IMR-90 (cell line): ENCODE measurements around the gene LCTL.

Experiments used
- BHLHE40 ChIP-seq: fragments of 150-350 bp; IDR thresholded peaks from 2 replicates; pipeline ENCODE4 v1.6.1; 2016; ENCODE audit warnings: mild to moderate bottlenecking, low read depth, low read length
- CEBPB ChIP-seq: IDR thresholded peaks from 2 replicates; pipeline ENCODE4 v1.6.1; 2012; ENCODE audit warnings: low read depth, low read length, improper control_type of control experiment
- CHD1 ChIP-seq: IDR thresholded peaks from 2 replicates; pipeline ENCODE4 v1.6.1; 2012; ENCODE audit warnings: low read depth, low read length, improper control_type of control experiment
- FOS ChIP-seq: fragments of 150-350 bp; IDR thresholded peaks from 2 replicates; pipeline ENCODE4 v1.6.1; 2016; ENCODE audit warnings: low read depth, low read length
- MAFK ChIP-seq: IDR thresholded peaks from 2 replicates; pipeline ENCODE4 v1.6.1; 2012; ENCODE audit warnings: low read depth, low read length, improper control_type of control experiment
- MAZ ChIP-seq: IDR thresholded peaks from 2 replicates; pipeline ENCODE4 v1.6.1; 2012; ENCODE audit warnings: low read depth, mild to moderate bottlenecking, low read length, improper control_type of control experiment, moderate library complexity, borderline replicate concordance
- POLR2A ChIP-seq: IDR thresholded peaks from 2 replicates; pipeline ENCODE4 v1.6.1; 2012; ENCODE audit warnings: mild to moderate bottlenecking, low read depth, low read length
- RFX5 ChIP-seq: IDR thresholded peaks from 2 replicates; pipeline ENCODE4 v1.8.0; 2012; ENCODE audit warnings: low read depth, mild to moderate bottlenecking, low read length, moderate library complexity
- SMC3 ChIP-seq: fragments of 150-350 bp; IDR thresholded peaks from 2 replicates; pipeline ENCODE4 v1.6.1; 2016; ENCODE audit warnings: low read depth, mild to moderate bottlenecking, antibody characterized with exemption, low read length, moderate library complexity
- TF ChIP-seq, protein P1 (sequence below): conservative IDR thresholded peaks from 2 replicates; pipeline ENCODE4 v1.5.1; 2012; ENCODE audit warnings: mild to moderate bottlenecking, low read depth, low read length, improper control_type of control experiment
- TF ChIP-seq, protein P2 (sequence below): fragments of 150-350 bp; IDR thresholded peaks from 2 replicates; pipeline ENCODE4 v1.6.1; 2016; ENCODE audit warnings: low read depth, mild to moderate bottlenecking, low read length, moderate library complexity, borderline replicate concordance

DNA sequence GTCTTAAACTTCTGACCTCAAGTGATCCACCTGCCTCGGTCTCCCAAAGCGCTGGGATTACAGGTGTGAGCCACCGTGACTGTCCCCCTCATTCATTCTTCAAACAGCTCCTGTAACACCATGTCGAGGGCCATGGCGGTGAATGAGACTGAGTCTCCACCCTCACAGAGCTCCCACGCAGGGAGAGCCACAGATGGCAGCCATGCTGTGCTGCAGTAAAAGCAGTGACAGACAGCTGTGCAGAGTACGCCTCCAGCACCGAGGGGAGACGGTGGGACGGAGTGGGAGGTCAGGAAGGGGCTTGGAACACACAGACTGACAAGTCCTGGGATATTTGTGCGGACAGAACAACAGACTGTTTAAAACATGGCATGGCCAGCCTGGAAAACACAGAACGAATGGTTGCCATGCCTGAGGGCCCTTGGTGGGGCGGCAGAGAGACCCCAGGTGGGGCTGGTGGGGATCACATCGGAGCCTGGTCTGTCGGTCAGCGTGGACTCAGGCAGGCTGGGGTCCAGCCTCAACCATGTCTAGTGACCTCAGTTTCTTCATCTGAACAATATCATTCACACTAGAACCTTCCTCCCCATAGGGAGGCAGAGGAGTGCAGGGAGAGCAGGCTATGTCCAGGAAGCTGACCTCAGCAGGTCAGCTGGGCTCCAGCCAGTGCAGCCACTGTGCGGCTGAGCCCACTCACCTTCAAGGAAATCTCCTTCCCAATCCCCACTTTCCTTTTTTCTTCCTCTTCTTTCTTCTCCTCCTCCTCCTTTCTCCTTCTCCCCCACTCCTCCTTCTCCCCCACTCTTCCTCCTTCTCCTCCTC lies 20.6 kb upstream of the LCTL start:
- TF ChIP-seq, protein P1, sequence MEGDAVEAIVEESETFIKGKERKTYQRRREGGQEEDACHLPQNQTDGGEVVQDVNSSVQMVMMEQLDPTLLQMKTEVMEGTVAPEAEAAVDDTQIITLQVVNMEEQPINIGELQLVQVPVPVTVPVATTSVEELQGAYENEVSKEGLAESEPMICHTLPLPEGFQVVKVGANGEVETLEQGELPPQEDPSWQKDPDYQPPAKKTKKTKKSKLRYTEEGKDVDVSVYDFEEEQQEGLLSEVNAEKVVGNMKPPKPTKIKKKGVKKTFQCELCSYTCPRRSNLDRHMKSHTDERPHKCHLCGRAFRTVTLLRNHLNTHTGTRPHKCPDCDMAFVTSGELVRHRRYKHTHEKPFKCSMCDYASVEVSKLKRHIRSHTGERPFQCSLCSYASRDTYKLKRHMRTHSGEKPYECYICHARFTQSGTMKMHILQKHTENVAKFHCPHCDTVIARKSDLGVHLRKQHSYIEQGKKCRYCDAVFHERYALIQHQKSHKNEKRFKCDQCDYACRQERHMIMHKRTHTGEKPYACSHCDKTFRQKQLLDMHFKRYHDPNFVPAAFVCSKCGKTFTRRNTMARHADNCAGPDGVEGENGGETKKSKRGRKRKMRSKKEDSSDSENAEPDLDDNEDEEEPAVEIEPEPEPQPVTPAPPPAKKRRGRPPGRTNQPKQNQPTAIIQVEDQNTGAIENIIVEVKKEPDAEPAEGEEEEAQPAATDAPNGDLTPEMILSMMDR = no peak
- TF ChIP-seq POLR2A = no peak
- TF ChIP-seq RFX5 = no peak
- no peak for TF ChIP-seq MAFK
- no peak for TF ChIP-seq SMC3
- TF ChIP-seq, protein P2, sequence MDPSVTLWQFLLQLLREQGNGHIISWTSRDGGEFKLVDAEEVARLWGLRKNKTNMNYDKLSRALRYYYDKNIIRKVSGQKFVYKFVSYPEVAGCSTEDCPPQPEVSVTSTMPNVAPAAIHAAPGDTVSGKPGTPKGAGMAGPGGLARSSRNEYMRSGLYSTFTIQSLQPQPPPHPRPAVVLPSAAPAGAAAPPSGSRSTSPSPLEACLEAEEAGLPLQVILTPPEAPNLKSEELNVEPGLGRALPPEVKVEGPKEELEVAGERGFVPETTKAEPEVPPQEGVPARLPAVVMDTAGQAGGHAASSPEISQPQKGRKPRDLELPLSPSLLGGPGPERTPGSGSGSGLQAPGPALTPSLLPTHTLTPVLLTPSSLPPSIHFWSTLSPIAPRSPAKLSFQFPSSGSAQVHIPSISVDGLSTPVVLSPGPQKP = no peak
- no peak for TF ChIP-seq CEBPB
- no peak for TF ChIP-seq BHLHE40
- no peak for TF ChIP-seq FOS
- no peak for TF ChIP-seq CHD1
- TF ChIP-seq MAZ = no peak
